ENCODE data around the gene COL21A1. TPM values are rescaled to one million over a fixed set of nuclear protein-coding genes. Genes with fewer than 3 reads are reported as not detected.

The COL21A1 gene
- polyA plus RNA-seq, 1 donor from 2014 or later = not detected

DNA sequence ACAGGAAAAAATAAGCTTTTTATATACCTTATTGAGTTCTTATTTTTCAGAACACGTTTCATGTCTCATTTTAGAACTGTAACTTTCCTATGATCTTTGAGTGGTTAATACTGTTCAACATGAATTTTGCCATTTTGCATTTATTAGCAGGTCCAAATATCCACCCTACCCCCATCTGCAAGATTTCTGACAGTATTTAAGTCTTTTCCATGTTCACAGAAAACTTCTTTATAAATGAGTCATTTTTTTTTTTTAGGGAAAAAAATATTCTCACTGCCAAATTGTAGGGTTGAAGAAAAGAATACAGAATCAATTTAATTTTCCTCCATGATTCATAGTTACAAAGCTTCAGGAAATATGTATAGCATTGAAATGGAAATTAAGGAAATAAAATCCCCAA lies 101.8 kb downstream of the COL21A1 start:
- Mint-ChIP-seq H3K4me1 (no peaks in the 10 kb centered on the region), H3K9me3 (peaks cover 4 to 15% (median 6%) of the 10 kb centered on the region in 3 donors), H3K27me3 (no peaks in the 10 kb centered on the region), H3K27ac (no peak overlapping the region), H3K4me3 (no peak overlapping the region), H3K36me3 (no peaks in the 10 kb centered on the region)

DNA sequence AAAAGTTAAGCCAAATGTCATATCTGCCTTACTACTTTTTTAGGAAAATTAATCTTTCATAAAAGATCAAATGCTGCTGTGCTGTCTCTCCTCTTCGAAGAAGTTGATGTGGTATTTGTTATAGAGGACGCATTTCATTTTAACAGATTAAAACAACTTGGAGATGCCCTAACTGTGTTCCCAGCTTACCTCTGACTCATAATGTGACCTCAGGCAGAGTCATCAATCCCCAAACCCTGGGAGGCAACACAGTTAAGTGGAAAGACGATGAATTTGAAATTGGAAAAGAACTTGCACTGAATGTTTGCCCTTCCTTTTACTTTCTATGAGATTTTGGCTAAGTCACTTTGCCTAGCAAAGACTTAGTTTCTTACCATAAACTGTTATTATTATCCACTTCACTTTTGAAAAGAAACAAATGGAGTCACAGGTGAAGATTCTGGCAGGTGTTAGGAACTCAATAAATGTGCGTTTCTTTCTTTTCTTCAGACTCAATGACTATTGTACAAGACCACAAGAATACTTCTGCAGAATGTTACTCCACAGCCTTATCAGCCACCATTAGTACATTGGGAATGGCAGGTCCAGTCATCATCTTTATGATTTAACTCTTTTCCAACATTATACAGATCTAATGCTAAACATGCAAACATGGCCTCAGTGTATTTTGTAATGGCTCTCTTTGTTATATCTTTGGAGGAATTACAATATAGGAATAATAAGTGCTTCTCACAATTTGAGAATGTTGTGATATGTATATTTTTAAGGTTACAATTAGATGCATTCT lies 102.6 kb downstream of the COL21A1 start:
- peaks cover 4 to 15% (median 6%) of the 10 kb centered on the region in 3 donors for H3K9me3 Mint-ChIP-seq
- no peaks in the 10 kb centered on the region for H3K4me1 Mint-ChIP-seq

DNA sequence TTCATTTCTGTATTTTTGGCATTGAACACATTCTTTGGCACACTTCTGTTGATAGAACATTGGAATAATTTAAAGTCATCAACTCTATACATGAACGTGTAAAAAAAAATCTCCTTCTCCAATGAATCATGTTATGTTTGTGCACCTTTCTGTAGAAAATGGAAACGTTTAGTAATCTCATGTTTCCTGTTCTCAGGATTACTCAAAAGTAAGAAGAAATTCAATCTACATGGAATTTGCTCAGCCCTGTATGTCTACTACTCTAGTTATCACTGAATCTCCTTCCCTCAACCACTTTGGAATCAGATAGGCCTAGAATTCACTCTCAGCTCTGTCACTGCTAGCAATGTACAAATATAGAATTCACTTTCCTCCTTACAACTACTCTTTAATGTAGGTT lies 103.6 kb downstream of the COL21A1 start:
- Mint-ChIP-seq H3K4me1 (no peaks in the 10 kb centered on the region), H3K27ac (no peak overlapping the region), H3K36me3 (no peaks in the 10 kb centered on the region), H3K27me3 (no peaks in the 10 kb centered on the region), H3K4me3 (no peak overlapping the region), H3K9me3 (peaks cover 4 to 15% (median 5%) of the 10 kb centered on the region in 3 donors)

More for the DNA sequence above, 102.6 kb downstream of the COL21A1 start:
- H3K36me3 Mint-ChIP-seq = no peaks in the 10 kb centered on the region
- no peak overlapping the region for H3K27ac Mint-ChIP-seq
- no peaks in the 10 kb centered on the region for H3K27me3 Mint-ChIP-seq
- no peak overlapping the region for H3K4me3 Mint-ChIP-seq

DNA sequence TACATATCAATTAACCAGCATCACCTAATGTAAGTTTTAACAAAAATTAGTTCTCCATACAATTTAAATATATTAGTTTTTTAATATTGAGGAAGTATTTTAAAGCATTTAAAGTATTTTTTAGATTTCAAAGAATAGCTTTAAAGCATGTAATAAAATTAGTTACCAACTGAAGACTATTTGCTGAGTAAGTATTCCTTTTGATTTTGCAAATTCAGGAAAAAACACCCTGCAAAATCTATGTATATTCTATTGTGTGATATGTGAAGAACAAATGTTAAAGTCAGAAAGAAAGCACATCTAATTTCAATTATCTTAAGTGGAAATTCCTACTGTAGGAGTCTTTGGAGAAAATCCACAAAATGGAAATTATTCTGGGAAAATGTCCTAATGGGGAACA lies 107.3 kb downstream of the COL21A1 start:
- Mint-ChIP-seq H3K36me3 (no peaks in the 10 kb centered on the region), H3K4me1 (no peaks in the 10 kb centered on the region), H3K4me3 (no peak overlapping the region), H3K9me3 (peaks cover 7 to 21% (median 10%) of the 10 kb centered on the region in 3 donors), H3K27ac (no peak overlapping the region), H3K27me3 (no peaks in the 10 kb centered on the region)

DNA sequence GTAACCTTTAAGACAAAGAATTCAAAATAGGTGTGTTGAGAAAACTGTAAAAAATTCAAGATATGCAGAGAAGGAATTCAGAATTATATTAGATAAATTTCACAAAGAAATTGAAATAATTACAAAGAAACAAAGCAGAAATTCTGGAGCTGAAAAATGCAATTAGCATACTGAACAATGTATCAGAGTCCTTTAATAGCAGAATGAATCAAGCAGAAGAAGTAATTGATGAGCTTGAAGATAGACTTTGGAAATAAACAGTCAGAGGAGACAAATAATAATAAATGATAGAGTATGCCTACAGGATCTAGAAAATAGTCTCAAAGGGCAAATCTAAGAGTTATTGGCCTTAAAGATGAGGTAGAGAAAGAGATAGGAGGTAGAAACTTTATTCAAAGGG lies 131.7 kb downstream of the COL21A1 start:
- no peaks in the 10 kb centered on the region for H3K36me3 Mint-ChIP-seq
- peaks cover 3 to 29% (median 6%) of the 10 kb centered on the region in 3 donors for H3K9me3 Mint-ChIP-seq
- H3K27me3 Mint-ChIP-seq = no peaks in the 10 kb centered on the region
- no peak overlapping the region for H3K27ac Mint-ChIP-seq
- no peaks in the 10 kb centered on the region for H3K4me1 Mint-ChIP-seq
- H3K4me3 Mint-ChIP-seq = no peak overlapping the region

DNA sequence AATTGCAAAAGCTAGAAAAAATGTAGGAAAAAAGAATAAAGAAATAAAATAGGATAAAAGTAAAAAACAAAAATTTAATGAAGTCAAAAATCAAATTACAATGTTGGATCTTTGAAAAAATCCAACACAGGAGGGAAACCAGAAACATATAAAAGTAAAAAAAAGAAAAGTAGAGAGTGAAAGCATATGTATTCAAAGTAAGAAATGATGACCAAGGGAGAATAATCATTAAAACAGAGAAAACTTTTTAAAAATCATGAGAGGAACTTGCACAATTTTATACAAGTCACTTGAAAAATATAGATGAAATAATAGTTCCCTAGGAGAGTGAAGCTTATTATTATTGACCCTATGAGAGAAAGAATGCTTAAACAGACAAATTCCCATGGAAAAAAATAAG lies 138.2 kb downstream of the COL21A1 start:
- peaks cover 0 to 7% (median 2%) of the 10 kb centered on the region in 3 donors for H3K9me3 Mint-ChIP-seq
- no peaks in the 10 kb centered on the region for H3K36me3 Mint-ChIP-seq
- H3K4me3 Mint-ChIP-seq = no peak overlapping the region
- H3K27ac Mint-ChIP-seq = no peak overlapping the region
- no peaks in the 10 kb centered on the region for H3K27me3 Mint-ChIP-seq
- H3K4me1 Mint-ChIP-seq = peaks cover 0 to 1% (median 0%) of the 10 kb centered on the region in 3 donors

DNA sequence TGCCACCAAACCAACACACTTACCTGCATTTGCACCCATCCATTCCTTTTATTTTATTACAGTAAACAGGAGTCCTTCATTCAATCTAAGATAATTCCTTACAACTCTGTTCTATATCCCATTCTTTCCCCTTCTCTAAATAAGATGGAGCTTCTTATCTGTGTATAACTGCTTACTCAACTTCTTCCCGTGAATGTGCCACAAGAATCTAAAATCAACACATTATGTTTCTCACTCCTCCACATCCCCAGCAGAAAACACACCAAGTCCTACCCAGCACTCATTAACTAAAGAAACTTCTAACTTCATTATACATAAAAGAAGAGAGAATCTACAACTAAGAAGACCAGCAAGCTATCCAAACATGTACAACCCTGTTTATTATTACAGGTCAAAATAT lies 141.1 kb downstream of the COL21A1 start:
- Mint-ChIP-seq H3K4me3 (no peak overlapping the region), H3K9me3 (peaks cover 0 to 7% (median 2%) of the 10 kb centered on the region in 3 donors), H3K27ac (no peak overlapping the region), H3K4me1 (peaks cover 0 to 1% (median 0%) of the 10 kb centered on the region in 3 donors), H3K27me3 (no peaks in the 10 kb centered on the region), H3K36me3 (no peaks in the 10 kb centered on the region)

DNA sequence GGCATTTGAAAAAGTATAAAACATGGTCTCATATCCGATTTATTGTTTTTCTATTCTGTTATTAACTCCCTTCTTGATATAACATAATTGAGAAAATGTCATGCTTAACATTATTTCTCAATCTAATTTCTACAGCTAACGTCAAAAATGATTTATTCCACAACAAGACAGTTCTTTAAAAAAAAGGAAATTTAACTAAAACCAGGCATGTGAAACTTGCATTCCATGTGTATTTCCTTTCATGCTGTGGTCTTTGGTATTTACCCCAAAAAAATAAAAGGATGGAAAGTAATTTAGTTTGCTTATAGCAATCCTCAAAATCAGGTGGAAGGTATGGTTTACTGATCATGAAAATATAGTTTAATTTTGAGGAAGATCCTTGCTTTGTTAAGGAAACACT lies 142.8 kb downstream of the COL21A1 start:
- Mint-ChIP-seq H3K27ac (no peak overlapping the region), H3K36me3 (no peaks in the 10 kb centered on the region), H3K4me1 (peaks cover 0 to 1% (median 0%) of the 10 kb centered on the region in 3 donors), H3K4me3 (no peak overlapping the region), H3K9me3 (peaks cover 2 to 7% (median 7%) of the 10 kb centered on the region in 3 donors), H3K27me3 (no peaks in the 10 kb centered on the region)

DNA sequence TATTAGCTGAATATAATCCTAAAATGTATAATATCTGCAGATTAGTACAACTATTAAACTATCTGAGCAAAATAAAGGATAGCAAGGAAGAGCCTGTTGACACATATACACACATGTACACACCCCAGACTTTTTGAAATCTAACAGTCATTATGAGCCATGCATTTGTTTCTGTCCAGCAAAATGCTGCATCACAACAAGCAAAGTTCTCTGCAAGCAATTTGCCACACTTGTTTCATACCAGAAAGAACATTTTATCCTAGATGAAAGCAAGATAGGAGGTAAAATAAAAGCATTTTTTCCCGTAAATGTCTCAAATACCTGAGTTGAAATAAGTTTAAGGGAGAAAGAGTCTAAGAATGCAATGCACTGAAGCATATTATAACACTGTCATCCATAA lies 145.2 kb downstream of the COL21A1 start:
- Mint-ChIP-seq H3K4me3 (no peak overlapping the region), H3K9me3 (peaks cover 4 to 11% (median 5%) of the 10 kb centered on the region in 3 donors), H3K27me3 (no peaks in the 10 kb centered on the region)

DNA sequence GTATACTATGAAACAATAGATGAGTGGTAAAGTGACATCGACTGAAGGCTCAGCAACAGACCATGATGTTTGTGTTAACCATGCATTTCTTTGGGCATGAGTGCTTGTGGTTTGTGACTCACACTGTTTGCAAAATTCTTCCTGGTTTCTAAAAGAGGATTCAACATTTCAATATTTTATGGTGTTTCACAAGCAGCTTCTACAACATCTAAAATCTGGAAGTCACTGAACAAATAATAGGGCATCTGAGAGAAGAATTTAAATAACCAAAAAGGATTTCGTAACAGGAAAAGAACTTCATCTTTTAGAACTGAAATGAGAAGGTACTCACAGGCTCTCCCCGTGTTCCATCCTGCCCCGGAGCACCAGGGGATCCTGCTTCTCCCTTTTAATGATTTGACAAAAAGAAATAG lies 146.2 kb downstream of the COL21A1 start:
- Mint-ChIP-seq H3K27me3 (no peaks in the 10 kb centered on the region), H3K27ac (no peak overlapping the region), H3K9me3 (peaks cover under 1 to 13% (median 2%) of the 10 kb centered on the region in 3 donors), H3K4me1 (no peaks in the 10 kb centered on the region), H3K4me3 (no peak overlapping the region), H3K36me3 (no peaks in the 10 kb centered on the region)

More for the DNA sequence above, 145.2 kb downstream of the COL21A1 start:
- no peak overlapping the region for H3K27ac Mint-ChIP-seq
- H3K4me1 Mint-ChIP-seq = no peaks in the 10 kb centered on the region
- H3K36me3 Mint-ChIP-seq = no peaks in the 10 kb centered on the region

DNA sequence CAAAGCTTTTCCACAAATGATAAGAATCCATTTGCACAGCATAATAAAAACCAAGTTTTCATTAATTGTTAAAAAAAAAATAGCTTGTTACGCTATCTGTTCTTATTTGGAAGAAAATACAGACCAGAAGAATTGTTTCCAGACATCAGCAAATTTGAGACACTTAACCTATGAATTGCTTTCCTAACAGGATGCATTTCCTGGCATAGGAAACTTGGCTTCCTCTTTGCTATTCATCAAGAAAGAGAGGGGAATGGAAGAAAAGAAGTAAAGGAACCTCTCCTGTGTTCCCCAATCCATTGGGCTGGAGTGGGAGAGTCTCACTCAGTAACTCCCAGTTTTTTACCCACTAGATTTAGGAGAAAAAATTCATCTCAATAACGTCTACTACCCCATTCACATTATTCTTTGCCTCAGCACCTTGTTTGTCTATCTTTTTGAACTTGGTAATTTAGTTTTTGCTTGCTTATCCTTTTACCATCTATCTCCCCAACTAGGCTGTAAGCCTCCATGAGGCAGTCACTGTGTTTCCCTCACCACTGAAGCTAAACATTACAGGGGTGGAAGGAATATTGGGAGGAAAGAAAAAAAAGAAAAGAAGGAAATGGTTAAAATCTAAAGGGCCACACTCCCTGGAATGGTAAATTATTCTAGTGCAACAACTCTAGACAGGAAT lies 150.3 kb downstream of the COL21A1 start:
- peaks cover 3 to 17% (median 6%) of the 10 kb centered on the region in 3 donors for H3K9me3 Mint-ChIP-seq
- no peak overlapping the region for H3K27ac Mint-ChIP-seq
- H3K36me3 Mint-ChIP-seq = no peaks in the 10 kb centered on the region
- H3K4me3 Mint-ChIP-seq = no peak overlapping the region
- H3K27me3 Mint-ChIP-seq = no peaks in the 10 kb centered on the region
- H3K4me1 Mint-ChIP-seq = no peaks in the 10 kb centered on the region

DNA sequence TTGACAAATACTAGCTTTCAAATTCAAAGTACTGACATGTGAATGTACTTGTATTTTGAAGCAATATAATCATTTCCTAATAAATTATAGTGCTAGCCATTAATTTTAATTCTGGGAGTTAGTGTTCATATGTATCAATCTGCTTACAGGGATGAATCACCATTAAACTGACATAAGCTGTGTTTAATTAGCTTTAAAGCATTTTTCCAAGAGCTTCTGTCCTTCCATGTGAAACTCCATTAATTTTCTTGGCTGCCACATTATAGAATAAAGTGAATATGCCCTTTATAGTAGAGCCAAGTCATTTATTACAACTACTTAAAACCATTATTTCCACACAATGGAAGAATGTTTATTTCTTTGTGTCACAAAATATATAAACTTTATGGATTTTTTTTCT lies 150.8 kb downstream of the COL21A1 start:
- Mint-ChIP-seq H3K36me3 (no peaks in the 10 kb centered on the region), H3K4me3 (no peak overlapping the region), H3K27ac (no peak overlapping the region), H3K27me3 (no peaks in the 10 kb centered on the region), H3K9me3 (peaks cover 3 to 17% (median 6%) of the 10 kb centered on the region in 3 donors), H3K4me1 (no peaks in the 10 kb centered on the region)

DNA sequence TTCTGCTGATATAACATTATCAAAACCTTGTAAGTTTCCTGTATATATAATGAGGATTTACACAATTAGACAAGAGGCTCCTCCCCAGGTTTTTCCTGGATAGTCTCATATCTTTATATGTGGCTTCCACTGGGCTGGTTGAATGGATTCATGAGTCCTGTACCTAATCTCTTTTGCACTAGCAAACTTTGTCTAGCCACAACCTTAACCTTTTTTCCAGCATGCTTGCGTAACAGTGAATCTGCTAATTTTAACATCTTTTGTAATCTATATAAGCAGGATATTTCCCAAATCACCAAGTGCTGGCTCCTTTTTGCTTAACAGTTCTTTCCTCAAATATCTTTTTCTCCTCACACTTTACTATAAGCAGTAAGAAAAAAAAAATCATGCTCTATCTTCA lies 153.6 kb downstream of the COL21A1 start:
- peaks cover 4 to 8% (median 6%) of the 10 kb centered on the region in 3 donors for H3K9me3 Mint-ChIP-seq

DNA sequence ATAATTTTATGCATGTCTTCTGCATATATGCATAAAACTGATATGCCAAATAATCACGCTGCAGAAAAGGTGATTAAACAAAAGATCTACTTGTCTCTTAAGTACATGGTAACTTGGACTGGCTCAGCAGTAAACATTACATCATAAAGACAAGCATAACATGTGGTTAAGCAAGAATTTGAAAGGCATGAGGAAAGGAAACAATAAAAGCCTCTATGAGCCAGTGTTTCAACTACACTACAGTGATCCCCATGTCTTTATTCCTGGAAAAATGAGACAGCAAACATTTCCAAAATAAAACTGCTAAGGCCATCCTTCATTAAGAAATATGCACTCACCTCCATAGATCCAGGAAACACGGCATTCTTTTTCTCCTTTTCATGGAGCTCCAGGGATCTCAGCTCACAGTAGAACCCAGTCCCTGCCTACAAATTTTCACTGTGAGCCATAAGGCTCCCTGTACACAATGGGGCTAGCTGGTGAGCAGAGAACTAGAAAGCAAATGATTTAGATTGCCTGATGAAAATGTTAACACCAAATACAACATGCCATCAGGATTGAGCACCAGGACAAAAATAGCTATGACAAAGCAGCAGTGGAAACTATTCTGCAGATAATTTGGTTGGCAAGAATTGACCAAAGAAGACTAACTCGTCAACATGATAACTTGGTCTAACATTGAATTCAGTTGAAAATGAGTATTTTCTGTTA lies 156.1 kb downstream of the COL21A1 start:
- H3K4me3 Mint-ChIP-seq = no peak overlapping the region
- H3K27ac Mint-ChIP-seq = no peak overlapping the region

More for the DNA sequence above, 153.6 kb downstream of the COL21A1 start:
- H3K36me3 Mint-ChIP-seq = no peaks in the 10 kb centered on the region
- H3K4me1 Mint-ChIP-seq = no peaks in the 10 kb centered on the region
- no peak overlapping the region for H3K4me3 Mint-ChIP-seq
- no peak overlapping the region for H3K27ac Mint-ChIP-seq
- H3K27me3 Mint-ChIP-seq = no peaks in the 10 kb centered on the region

DNA sequence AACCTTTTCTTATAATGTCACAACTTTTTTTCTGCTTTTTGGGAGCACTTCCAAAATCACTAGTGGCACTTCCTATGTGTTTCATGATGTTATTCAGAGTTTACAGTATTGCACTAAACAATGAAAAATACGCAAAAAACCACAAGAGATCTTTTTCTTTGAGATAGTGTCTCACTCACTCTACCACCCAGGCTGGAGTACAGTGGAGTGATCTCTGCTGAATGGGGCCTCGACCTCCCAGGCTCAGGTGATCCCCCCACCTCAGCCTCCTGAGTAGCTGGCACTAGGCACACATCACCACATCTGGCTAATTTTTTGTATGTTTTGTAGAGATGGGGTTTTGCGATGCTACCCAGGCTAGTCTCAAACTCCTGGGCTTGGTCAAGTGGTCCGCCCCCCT lies 158.7 kb downstream of the COL21A1 start:
- peaks cover 2 to 5% (median 4%) of the 10 kb centered on the region in 3 donors for H3K9me3 Mint-ChIP-seq
- H3K4me1 Mint-ChIP-seq = no peaks in the 10 kb centered on the region
- no peaks in the 10 kb centered on the region for H3K27me3 Mint-ChIP-seq
- H3K27ac Mint-ChIP-seq = no peak overlapping the region
- no peak overlapping the region for H3K4me3 Mint-ChIP-seq
- no peaks in the 10 kb centered on the region for H3K36me3 Mint-ChIP-seq

More for the DNA sequence above, 156.1 kb downstream of the COL21A1 start:
- H3K36me3 Mint-ChIP-seq = no peaks in the 10 kb centered on the region
- H3K9me3 Mint-ChIP-seq = peaks cover 4 to 8% (median 4%) of the 10 kb centered on the region in 3 donors
- H3K4me1 Mint-ChIP-seq = no peaks in the 10 kb centered on the region
- no peaks in the 10 kb centered on the region for H3K27me3 Mint-ChIP-seq

Data from IgD-negative memory B cell (primary cell).